Measurements from ENCODE around the gene ZNF277.

- TF ChIP-seq CTCF (IDR thresholded peaks at IDR 0.05) (no peak), POLR2AphosphoS5 (IDR thresholded peaks at IDR 0.05; ENCODE audit: low read depth, low read length) (no peak), SIN3A (IDR thresholded peaks at IDR 0.05; ENCODE audit: borderline replicate concordance, insufficient read depth, low read depth, low read length) (no peak)
Measured at GRCh38 chr7:112220877-112221434, 14.5 kb downstream of the ZNF277 start.
